ENCODE measurements around the gene EIF1. TPM values are rescaled to one million over a fixed set of nuclear protein-coding genes. Genes with fewer than 3 reads are reported as not detected.

Gene EIF1
- total and polyA plus RNA-seq, 4 donors, result 56.5 to 755 (median 159) TPM

DNA sequence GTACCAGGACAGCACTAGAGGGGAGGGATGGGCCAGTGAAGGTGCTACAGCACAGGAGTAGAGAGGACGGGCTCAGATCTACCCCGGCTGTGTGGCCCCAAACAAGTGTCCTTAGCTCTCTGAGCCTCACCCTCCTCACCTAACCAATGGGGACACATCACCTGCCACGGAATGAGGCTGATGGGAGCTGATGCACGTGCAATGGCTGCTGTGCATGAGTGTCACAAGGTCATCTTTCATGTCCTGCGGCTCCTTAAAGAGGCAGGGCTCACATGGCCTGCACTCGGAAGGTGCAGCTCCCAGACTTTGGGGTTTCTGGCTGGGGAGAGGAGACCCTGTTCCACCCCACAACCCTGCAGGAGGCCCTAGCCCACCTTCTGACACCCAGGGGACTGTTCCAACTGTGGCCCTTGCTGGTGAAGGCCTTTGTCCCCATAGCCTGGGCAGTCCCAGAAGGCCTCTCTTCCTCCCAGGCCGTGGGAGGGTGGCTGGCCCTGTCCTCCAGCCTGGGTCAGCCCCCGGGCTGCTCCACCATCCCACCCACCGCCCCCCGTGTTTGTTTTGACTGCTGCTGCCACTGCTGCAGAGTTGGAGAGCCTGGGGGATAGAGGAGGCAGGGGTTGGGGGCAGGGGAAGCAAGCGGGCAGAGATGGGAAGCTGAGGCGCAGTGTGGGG is 35.3 kb downstream of the EIF1 start:
- Histone ChIP-seq H3K4me1 (ENCODE audit: control insufficient read depth in 4 of 4, insufficient read depth in 4 of 4, low read length in 3 of 4) (no peaks in the 10 kb centered on the region), H3K4me3 (ENCODE audit: low read depth in 1 of 3, low read length in 3 of 3) (no peak overlapping the region), H3K27me3 (ENCODE audit: control insufficient read depth in 4 of 4, insufficient read depth in 4 of 4, low read length in 3 of 4) (no peaks in the 10 kb centered on the region), H3K9ac (ENCODE audit: low read depth in 1 of 2, low read length in 2 of 2) (no peak overlapping the region), H3K36me3 (ENCODE audit: control insufficient read depth in 4 of 4, insufficient read depth in 3 of 4, low read depth in 1 of 4, low read length in 3 of 4) (no peaks in the 10 kb centered on the region), H3K9me3 (ENCODE audit: control insufficient read depth in 4 of 4, low read length in 3 of 4) (no peaks in the 10 kb centered on the region), H3K27ac (ENCODE audit: low read depth in 1 of 2, low read length in 2 of 2) (no peak overlapping the region)
- 83% methylated on average over 12 of the region's 12 CpGs for WGBS
- DNase-seq (ENCODE audit: low spot score), result no peak
- TF ChIP-seq SP1 (IDR thresholded peaks at IDR 0.05), result no peak
- TF ChIP-seq JUND (IDR thresholded peaks at IDR 0.05), result no peak
- no peak for TF ChIP-seq TAF1 (conservative IDR thresholded peaks at IDR 0.05)
- TF ChIP-seq, protein P1, sequence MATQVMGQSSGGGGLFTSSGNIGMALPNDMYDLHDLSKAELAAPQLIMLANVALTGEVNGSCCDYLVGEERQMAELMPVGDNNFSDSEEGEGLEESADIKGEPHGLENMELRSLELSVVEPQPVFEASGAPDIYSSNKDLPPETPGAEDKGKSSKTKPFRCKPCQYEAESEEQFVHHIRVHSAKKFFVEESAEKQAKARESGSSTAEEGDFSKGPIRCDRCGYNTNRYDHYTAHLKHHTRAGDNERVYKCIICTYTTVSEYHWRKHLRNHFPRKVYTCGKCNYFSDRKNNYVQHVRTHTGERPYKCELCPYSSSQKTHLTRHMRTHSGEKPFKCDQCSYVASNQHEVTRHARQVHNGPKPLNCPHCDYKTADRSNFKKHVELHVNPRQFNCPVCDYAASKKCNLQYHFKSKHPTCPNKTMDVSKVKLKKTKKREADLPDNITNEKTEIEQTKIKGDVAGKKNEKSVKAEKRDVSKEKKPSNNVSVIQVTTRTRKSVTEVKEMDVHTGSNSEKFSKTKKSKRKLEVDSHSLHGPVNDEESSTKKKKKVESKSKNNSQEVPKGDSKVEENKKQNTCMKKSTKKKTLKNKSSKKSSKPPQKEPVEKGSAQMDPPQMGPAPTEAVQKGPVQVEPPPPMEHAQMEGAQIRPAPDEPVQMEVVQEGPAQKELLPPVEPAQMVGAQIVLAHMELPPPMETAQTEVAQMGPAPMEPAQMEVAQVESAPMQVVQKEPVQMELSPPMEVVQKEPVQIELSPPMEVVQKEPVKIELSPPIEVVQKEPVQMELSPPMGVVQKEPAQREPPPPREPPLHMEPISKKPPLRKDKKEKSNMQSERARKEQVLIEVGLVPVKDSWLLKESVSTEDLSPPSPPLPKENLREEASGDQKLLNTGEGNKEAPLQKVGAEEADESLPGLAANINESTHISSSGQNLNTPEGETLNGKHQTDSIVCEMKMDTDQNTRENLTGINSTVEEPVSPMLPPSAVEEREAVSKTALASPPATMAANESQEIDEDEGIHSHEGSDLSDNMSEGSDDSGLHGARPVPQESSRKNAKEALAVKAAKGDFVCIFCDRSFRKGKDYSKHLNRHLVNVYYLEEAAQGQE (IDR thresholded peaks at IDR 0.05), result no peak
- no peak for TF ChIP-seq FOXA1 (IDR thresholded peaks at IDR 0.05)
- no peak for TF ChIP-seq FOXA2 (IDR thresholded peaks at IDR 0.05)
- TF ChIP-seq RXRA (IDR thresholded peaks at IDR 0.05), result no peak
- TF ChIP-seq HNF4A (conservative IDR thresholded peaks at IDR 0.05), result no peak
- no peak for TF ChIP-seq YY1 (IDR thresholded peaks at IDR 0.05)
- no peak for TF ChIP-seq RAD21 (IDR thresholded peaks at IDR 0.05)
- TF ChIP-seq NR2F2 (IDR thresholded peaks at IDR 0.05), result no peak
- TF ChIP-seq, protein P2, sequence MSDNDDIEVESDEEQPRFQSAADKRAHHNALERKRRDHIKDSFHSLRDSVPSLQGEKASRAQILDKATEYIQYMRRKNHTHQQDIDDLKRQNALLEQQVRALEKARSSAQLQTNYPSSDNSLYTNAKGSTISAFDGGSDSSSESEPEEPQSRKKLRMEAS (IDR thresholded peaks at IDR 0.05), result no peak
- TF ChIP-seq, protein P3, sequence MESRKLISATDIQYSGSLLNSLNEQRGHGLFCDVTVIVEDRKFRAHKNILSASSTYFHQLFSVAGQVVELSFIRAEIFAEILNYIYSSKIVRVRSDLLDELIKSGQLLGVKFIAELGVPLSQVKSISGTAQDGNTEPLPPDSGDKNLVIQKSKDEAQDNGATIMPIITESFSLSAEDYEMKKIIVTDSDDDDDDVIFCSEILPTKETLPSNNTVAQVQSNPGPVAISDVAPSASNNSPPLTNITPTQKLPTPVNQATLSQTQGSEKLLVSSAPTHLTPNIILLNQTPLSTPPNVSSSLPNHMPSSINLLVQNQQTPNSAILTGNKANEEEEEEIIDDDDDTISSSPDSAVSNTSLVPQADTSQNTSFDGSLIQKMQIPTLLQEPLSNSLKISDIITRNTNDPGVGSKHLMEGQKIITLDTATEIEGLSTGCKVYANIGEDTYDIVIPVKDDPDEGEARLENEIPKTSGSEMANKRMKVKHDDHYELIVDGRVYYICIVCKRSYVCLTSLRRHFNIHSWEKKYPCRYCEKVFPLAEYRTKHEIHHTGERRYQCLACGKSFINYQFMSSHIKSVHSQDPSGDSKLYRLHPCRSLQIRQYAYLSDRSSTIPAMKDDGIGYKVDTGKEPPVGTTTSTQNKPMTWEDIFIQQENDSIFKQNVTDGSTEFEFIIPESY (IDR thresholded peaks at IDR 0.05), result no peak
- TF ChIP-seq, protein P4, sequence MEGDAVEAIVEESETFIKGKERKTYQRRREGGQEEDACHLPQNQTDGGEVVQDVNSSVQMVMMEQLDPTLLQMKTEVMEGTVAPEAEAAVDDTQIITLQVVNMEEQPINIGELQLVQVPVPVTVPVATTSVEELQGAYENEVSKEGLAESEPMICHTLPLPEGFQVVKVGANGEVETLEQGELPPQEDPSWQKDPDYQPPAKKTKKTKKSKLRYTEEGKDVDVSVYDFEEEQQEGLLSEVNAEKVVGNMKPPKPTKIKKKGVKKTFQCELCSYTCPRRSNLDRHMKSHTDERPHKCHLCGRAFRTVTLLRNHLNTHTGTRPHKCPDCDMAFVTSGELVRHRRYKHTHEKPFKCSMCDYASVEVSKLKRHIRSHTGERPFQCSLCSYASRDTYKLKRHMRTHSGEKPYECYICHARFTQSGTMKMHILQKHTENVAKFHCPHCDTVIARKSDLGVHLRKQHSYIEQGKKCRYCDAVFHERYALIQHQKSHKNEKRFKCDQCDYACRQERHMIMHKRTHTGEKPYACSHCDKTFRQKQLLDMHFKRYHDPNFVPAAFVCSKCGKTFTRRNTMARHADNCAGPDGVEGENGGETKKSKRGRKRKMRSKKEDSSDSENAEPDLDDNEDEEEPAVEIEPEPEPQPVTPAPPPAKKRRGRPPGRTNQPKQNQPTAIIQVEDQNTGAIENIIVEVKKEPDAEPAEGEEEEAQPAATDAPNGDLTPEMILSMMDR (IDR thresholded peaks at IDR 0.05; ENCODE audit: low read depth, low read length, missing input control), result no peak
- no peak for TF ChIP-seq GABPA (IDR thresholded peaks at IDR 0.05 in 1 of 2, conservative IDR thresholded peaks at IDR 0.05 in 1 of 2)
- TF ChIP-seq EGR1 (IDR thresholded peaks at IDR 0.05; ENCODE audit: low read depth in 2 of 2), result no peak
- no peak for TF ChIP-seq HNF4G (IDR thresholded peaks at IDR 0.05)
- TF ChIP-seq, protein P5, sequence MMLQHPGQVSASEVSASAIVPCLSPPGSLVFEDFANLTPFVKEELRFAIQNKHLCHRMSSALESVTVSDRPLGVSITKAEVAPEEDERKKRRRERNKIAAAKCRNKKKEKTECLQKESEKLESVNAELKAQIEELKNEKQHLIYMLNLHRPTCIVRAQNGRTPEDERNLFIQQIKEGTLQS (IDR thresholded peaks at IDR 0.05), result no peak
